ENCODE data around the gene DOCK4. TPM values are rescaled to one million over a fixed set of nuclear protein-coding genes. Genes with fewer than 3 reads are reported as not detected.

The DOCK4 gene
- total and polyA plus RNA-seq, 2 experiments from 2014 or later = 2.1 to 5.0 TPM

DNA sequence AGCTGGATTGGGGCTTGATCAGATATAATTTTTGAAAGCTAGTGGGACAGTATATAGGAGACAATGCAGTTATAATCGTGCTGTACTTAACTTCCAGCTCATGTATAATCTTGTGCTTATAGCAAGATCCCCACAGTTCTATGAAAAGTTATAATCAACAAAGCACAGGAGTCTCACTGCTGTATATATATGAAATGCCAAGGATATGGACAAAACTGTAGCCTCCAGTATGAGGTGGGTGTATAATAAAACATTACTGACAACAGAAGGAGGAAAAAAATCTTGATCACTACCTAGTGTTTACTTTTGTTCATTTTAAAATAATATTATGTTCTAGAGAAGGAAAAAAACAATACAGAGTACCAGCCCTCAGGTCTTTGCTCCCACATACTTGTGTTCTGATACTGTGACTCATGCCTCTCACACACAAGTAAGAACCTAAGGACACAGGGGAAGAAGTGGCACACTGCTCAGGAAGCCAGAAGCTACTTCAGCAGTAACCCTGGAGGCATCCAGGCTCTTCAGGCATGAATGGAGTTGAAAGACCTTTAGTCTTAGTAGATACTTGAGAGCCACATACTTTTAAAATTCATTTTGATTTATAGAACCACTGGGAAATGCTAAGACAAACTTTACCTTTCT is 378.2 kb downstream of the DOCK4 start:
- Histone ChIP-seq H2AFZ (peak overlapping the region; percentile 24; the same call in 1 of the 2 replicates), H3F3A (ENCODE audit: insufficient read depth) (peaks cover 14% of the 10 kb centered on the region; the same call in 1 of the 2 replicates), H3K27ac (no peak overlapping the region), H3K27me3 (replicated peaks; ENCODE audit: insufficient read depth) (no peaks in the 10 kb centered on the region), H3K4me1 (ENCODE audit: insufficient read depth) (peaks cover 11% of the 10 kb centered on the region), H3K9me2 (ENCODE audit: insufficient read depth) (no peaks in the 10 kb centered on the region), H3K4me3 (no peak overlapping the region), H3K4me2 (ENCODE audit: unreplicated experiment) (no peak overlapping the region), H3K9me3 (ENCODE audit: low read depth) (no peaks in the 10 kb centered on the region), H3K36me3 (ENCODE audit: low read depth) (no peaks in the 10 kb centered on the region), H3K79me2 (ENCODE audit: insufficient read depth) (no peaks in the 10 kb centered on the region), H3K9ac (no peak overlapping the region), H4K20me1 (ENCODE audit: insufficient read depth) (no peaks in the 10 kb centered on the region; the same call in 1 of the 2 replicates)
- DNase-seq = peak; percentile 68
- in situ Hi-C loops (cut with MboI) = no loop called here
- 85 to 96% methylated on average over 1 of the region's 1 CpG for WGBS, 2 experiments (ENCODE audit: low coverage in 1 of 2, low lambda C conversion rate in 2 of 2, missing lambda C conversion rate in 2 of 2)
- TF ChIP-seq EZH2phosphoT487 (IDR thresholded peaks at IDR 0.05; ENCODE audit: insufficient read depth, low read depth) (no peak), EZH2 (IDR thresholded peaks at IDR 0.05; ENCODE audit: insufficient read depth, poor library complexity, severe bottlenecking) (no peak)

- Histone ChIP-seq H3K9me2 (ENCODE audit: insufficient read depth) (no peaks in the 10 kb centered on the region), H3K4me2 (ENCODE audit: unreplicated experiment) (no peak overlapping the region), H3F3A (ENCODE audit: insufficient read depth) (peaks cover 10% of the 10 kb centered on the region; the same call in 1 of the 2 replicates), H3K27me3 (replicated peaks; ENCODE audit: insufficient read depth) (no peaks in the 10 kb centered on the region), H3K9ac (no peak overlapping the region), H3K9me3 (ENCODE audit: low read depth) (no peaks in the 10 kb centered on the region), H3K4me1 (ENCODE audit: insufficient read depth) (peaks cover 10% of the 10 kb centered on the region), H3K79me2 (ENCODE audit: insufficient read depth) (no peaks in the 10 kb centered on the region), H3K36me3 (ENCODE audit: low read depth) (no peaks in the 10 kb centered on the region), H2AFZ (no peak overlapping the region), H3K4me3 (no peak overlapping the region), H4K20me1 (ENCODE audit: insufficient read depth) (no peaks in the 10 kb centered on the region; the same call in 1 of the 2 replicates), H3K27ac (no peak overlapping the region)
- peak; percentile 6 for DNase-seq
- WGBS, 2 experiments (ENCODE audit: low coverage in 1 of 2, low lambda C conversion rate in 2 of 2, missing lambda C conversion rate in 2 of 2) = 62 to 77% methylated on average over 2 of the region's 2 CpGs
- in situ Hi-C loops (cut with MboI) = no loop called here
- TF ChIP-seq EZH2phosphoT487 (IDR thresholded peaks at IDR 0.05; ENCODE audit: insufficient read depth, low read depth) = no peak
- TF ChIP-seq EZH2 (IDR thresholded peaks at IDR 0.05; ENCODE audit: insufficient read depth, poor library complexity, severe bottlenecking) = no peak
These were observed 381.2 kb downstream of the DOCK4 start for GRCh38 chr7:111825046-111825445.

DNA sequence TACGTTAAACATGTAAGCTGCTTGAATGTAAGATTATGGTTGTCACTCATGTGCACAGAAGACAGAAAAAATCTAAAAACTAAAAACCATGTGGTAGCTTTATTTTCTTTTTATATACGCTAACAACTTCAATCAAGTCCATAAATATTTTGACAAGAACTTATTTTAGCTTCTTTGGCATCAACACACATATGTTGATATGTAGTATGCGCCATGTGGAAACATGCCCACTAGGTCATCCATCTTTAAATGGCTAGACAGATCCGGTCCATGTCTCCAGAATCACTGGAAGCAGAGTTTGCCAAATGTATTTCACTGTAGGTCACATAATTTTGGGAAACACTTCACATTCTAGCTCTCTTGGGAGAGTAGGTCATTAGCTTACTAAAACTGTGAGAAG is 382.4 kb downstream of the DOCK4 start:
- H3F3A ChIP-seq (ENCODE audit: insufficient read depth) = peaks cover 10% of the 10 kb centered on the region; the same call in 1 of the 2 replicates
- H4K20me1 ChIP-seq (ENCODE audit: insufficient read depth) = no peaks in the 10 kb centered on the region; the same call in 1 of the 2 replicates
- DNase-seq = no peak
- WGBS, 2 experiments (ENCODE audit: low coverage in 1 of 2, low lambda C conversion rate in 2 of 2, missing lambda C conversion rate in 2 of 2) = 85 to 89% methylated on average over 4 of the region's 4 CpGs
- H3K27ac ChIP-seq = no peak overlapping the region
- H3K4me3 ChIP-seq = no peak overlapping the region
- in situ Hi-C loops (cut with MboI) = no loop called here
- no peaks in the 10 kb centered on the region for H3K79me2 ChIP-seq (ENCODE audit: insufficient read depth)
- TF ChIP-seq EZH2 (IDR thresholded peaks at IDR 0.05; ENCODE audit: insufficient read depth, poor library complexity, severe bottlenecking) = no peak
- TF ChIP-seq EZH2phosphoT487 (IDR thresholded peaks at IDR 0.05; ENCODE audit: insufficient read depth, low read depth) = no peak
- H3K4me1 ChIP-seq (ENCODE audit: insufficient read depth) = peaks cover 10% of the 10 kb centered on the region
- no peaks in the 10 kb centered on the region for H3K36me3 ChIP-seq (ENCODE audit: low read depth)
- no peaks in the 10 kb centered on the region for H3K9me2 ChIP-seq (ENCODE audit: insufficient read depth)
- no peak overlapping the region for H2AFZ ChIP-seq
- no peak overlapping the region for H3K4me2 ChIP-seq (ENCODE audit: unreplicated experiment)
- no peak overlapping the region for H3K9ac ChIP-seq
- no peaks in the 10 kb centered on the region for H3K9me3 ChIP-seq (ENCODE audit: low read depth)
- no peaks in the 10 kb centered on the region for H3K27me3 ChIP-seq (replicated peaks; ENCODE audit: insufficient read depth)

DNA sequence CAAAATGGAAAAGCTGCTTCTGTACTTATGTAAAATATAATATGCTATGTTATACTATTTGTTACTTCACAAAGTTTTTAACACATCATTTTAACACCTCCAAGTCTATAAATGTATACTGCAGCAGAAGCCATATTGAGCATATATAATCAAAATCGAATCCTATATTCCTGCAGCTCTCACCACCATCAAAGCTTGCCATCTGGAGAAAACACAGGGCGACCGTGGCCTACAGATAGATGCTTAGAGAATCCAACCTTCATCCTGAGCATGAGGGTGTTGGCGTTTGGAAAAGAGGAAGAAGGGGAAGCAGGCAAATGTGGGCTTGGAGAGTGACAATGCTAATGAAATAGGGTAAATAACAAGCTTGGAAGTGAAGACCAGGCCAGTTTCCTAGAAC is 385.2 kb downstream of the DOCK4 start:
- Histone ChIP-seq H3F3A (ENCODE audit: insufficient read depth) (no peaks in the 10 kb centered on the region), H3K4me3 (no peak overlapping the region)
- no peak for TF ChIP-seq EZH2 (IDR thresholded peaks at IDR 0.05; ENCODE audit: insufficient read depth, poor library complexity, severe bottlenecking)
- no peak for TF ChIP-seq EZH2phosphoT487 (IDR thresholded peaks at IDR 0.05; ENCODE audit: insufficient read depth, low read depth)

More for the DNA sequence above, 385.2 kb downstream of the DOCK4 start:
- Histone ChIP-seq H3K27ac (no peak overlapping the region), H3K4me2 (ENCODE audit: unreplicated experiment) (no peak overlapping the region), H3K9me2 (ENCODE audit: insufficient read depth) (no peaks in the 10 kb centered on the region), H4K20me1 (ENCODE audit: insufficient read depth) (no peaks in the 10 kb centered on the region; the same call in 1 of the 2 replicates), H3K9ac (no peak overlapping the region), H3K9me3 (ENCODE audit: low read depth) (no peaks in the 10 kb centered on the region), H3K79me2 (ENCODE audit: insufficient read depth) (no peaks in the 10 kb centered on the region), H3K36me3 (ENCODE audit: low read depth) (no peaks in the 10 kb centered on the region), H2AFZ (no peak overlapping the region), H3K4me1 (ENCODE audit: insufficient read depth) (no peaks in the 10 kb centered on the region), H3K27me3 (replicated peaks; ENCODE audit: insufficient read depth) (no peaks in the 10 kb centered on the region)
- DNase-seq = no peak
- 88 to 90% methylated on average over 4 of the region's 4 CpGs for WGBS, 2 experiments (ENCODE audit: low coverage in 1 of 2, low lambda C conversion rate in 2 of 2, missing lambda C conversion rate in 2 of 2)
- in situ Hi-C loops (cut with MboI) = no loop called here
